ENCODE measurements around the gene PDE6A.

- TF ChIP-seq POLR2A (IDR thresholded peaks at IDR 0.05; ENCODE audit: low read length) (no peak), GATA1 (IDR thresholded peaks at IDR 0.05; ENCODE audit: low read depth, low read length) (no peak)
Measured at GRCh38 chr5:149830579-149830978, 114.0 kb downstream of the PDE6A start.

Measured in erythroblast (primary cell).